ENCODE results near the gene COPG1.

- TF ChIP-seq EZH2 (IDR thresholded peaks at IDR 0.05; ENCODE audit: low read depth, unreplicated experiment) (no peak), CTCF (conservative IDR thresholded peaks at IDR 0.05; ENCODE audit: low read depth in 2 of 2) (no peak), POLR2AphosphoS5 (IDR thresholded peaks at IDR 0.05; ENCODE audit: low read depth) (no peak), REST (IDR thresholded peaks at IDR 0.05; ENCODE audit: unreplicated experiment) (no peak), CREB1 (CRISPR knock-in tag; IDR thresholded peaks at IDR 0.05; ENCODE audit: low read depth) (no peak), EZH2phosphoT487 (IDR thresholded peaks at IDR 0.05; ENCODE audit: unreplicated experiment) (no peak), STAT1 (IDR thresholded peaks at IDR 0.05; ENCODE audit: unreplicated experiment) (no peak), JUNB (IDR thresholded peaks at IDR 0.05; ENCODE audit: unreplicated experiment) (no peak), NANOG (IDR thresholded peaks at IDR 0.05; ENCODE audit: borderline replicate concordance) (no peak), ZNF331 (CRISPR knock-in tag; IDR thresholded peaks at IDR 0.05; ENCODE audit: low read depth) (no peak)
Measured at GRCh38 chr3:129312671-129313414, 63.4 kb downstream of the COPG1 start.
